C4-2B (cell line): ENCODE results near the gene CADM1.

Experiments
- ZFX ChIP-seq: fragments of 450-650 bp; IDR thresholded peaks from 2 replicates; pipeline ENCODE4 v1.6.1; 2017
- TF ChIP-seq, protein P1 (sequence below): fragments of 450-650 bp; conservative IDR thresholded peaks from 2 replicates; pipeline ENCODE4 v1.5.1; 2017; ENCODE audit warnings: mild to moderate bottlenecking

DNA sequence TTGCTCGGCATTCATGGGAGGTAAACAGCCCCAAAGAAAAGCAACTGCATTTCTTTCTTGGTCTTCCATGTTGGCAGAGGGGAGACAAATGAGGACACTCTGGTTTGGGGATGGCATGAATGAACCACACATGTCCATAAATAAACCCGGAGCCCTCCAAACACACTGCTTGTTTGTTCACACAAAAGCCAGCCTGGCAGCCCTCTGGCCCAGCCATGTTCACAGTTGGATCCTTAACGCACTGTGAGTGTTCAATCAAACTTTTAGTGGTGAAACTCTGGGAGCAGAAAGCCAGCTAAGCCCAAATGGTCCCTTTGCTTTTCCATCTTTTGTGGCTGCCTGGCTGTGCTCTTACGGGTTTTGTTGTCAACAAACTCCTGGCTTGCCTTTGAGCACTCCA, 336.8 kb downstream of the CADM1 start:
- TF ChIP-seq, protein P1, sequence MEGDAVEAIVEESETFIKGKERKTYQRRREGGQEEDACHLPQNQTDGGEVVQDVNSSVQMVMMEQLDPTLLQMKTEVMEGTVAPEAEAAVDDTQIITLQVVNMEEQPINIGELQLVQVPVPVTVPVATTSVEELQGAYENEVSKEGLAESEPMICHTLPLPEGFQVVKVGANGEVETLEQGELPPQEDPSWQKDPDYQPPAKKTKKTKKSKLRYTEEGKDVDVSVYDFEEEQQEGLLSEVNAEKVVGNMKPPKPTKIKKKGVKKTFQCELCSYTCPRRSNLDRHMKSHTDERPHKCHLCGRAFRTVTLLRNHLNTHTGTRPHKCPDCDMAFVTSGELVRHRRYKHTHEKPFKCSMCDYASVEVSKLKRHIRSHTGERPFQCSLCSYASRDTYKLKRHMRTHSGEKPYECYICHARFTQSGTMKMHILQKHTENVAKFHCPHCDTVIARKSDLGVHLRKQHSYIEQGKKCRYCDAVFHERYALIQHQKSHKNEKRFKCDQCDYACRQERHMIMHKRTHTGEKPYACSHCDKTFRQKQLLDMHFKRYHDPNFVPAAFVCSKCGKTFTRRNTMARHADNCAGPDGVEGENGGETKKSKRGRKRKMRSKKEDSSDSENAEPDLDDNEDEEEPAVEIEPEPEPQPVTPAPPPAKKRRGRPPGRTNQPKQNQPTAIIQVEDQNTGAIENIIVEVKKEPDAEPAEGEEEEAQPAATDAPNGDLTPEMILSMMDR: no peak
- TF ChIP-seq ZFX: no peak
